CD4-positive, alpha-beta T cell treated with Interleukin-10 for 1 hour (primary cell): Measurements from ENCODE around the gene ADAP2.
"Not testable (repeated sequence)": the region's sequence is repeated elsewhere in the genome, so short reads cannot be mapped to it uniquely, and the experiment has no call there.

Source experiments
- DNase-seq: peaks from one replicate; pipeline ENCODE4 v3.0.0-alpha.2; 2020

The ADAP2 gene

DNA sequence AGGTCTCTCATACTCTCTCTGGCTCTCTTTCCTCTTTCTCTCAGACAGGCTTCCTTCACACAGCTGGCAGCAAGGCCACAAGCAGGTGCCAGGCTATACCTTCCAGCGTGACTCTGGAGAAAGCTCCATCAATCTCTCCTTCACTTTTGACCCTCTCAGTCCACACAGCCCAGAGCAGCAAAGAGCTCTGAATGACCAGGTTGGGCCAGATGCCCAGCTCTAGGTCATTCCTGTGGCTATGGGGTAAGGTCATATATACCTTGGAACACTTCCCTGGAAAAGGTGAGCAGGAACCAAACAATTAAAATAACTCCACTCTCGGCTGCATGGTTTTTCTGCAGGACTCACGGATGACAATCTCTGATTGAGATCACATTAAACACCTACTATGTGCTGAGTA is 8.8 kb downstream of the ADAP2 start:
- no peak for DNase-seq

DNA sequence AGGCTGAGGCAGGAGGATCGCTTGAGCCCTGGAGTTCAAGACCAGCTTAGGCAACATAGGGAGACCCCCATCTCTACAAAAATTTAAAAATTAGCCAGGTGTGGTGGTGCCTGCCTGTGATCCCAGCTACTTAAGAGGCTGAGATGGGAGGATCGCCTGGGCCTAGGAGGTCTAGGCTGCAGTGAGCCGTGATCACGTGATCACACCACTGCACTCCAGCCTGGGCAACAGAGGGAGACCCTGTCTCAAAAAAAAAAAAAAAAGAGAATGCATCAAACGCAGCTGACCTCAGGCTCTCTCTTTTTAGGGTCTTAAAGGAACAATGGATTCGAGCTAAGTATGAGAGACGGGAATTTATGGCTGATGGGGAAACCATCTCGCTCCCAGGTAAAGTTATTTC is 9.8 kb downstream of the ADAP2 start:
- not testable (repeated sequence) for DNase-seq

- DNase-seq, result no peak
Observed at GRCh38 chr17:30933966-30934365, 12.2 kb downstream of the ADAP2 start.

- no peak for DNase-seq
Observed at GRCh38 chr17:30939051-30939689, 17.4 kb downstream of the ADAP2 start.

DNA sequence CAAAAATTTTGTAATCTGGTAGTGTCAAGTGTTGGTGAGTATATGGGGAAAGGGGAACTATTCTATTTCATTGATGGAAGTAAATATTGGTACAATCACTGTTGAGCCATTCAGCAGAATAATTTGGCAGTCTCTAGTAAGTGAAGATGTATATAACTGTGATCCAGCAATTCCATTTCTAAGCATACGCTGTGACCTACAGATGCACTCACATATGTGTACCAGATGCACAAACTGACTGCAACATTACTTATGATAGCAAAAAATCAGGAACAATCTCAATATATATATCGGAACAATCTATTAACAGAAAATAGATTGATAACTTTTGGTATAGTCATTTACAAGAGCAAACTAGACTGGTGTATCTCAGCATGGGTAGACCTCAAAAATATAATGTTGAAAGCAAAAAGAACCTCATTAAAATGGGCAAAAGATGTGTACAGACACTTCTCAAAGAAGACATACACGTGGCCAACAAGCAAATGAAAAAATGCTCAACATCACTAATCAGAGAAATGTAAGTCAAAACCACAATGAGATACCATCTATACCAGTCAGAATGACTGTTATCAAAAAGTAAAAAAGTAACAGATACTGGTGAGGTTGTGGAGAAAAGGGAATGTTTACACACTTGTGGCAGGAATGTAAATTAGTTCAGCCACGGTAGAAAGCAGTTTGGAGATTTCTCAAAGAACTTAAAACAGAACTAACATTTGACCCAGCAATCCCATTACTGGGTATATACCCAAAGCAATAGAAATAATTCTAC is 20.7 kb downstream of the ADAP2 start:
- no peak for DNase-seq

- no peak for DNase-seq
Observed at GRCh38 chr17:30947796-30948195, 26.1 kb downstream of the ADAP2 start.

GRCh38 chr17:30950189-30950588 is 28.4 kb downstream of the ADAP2 start:
- no peak for DNase-seq

DNA sequence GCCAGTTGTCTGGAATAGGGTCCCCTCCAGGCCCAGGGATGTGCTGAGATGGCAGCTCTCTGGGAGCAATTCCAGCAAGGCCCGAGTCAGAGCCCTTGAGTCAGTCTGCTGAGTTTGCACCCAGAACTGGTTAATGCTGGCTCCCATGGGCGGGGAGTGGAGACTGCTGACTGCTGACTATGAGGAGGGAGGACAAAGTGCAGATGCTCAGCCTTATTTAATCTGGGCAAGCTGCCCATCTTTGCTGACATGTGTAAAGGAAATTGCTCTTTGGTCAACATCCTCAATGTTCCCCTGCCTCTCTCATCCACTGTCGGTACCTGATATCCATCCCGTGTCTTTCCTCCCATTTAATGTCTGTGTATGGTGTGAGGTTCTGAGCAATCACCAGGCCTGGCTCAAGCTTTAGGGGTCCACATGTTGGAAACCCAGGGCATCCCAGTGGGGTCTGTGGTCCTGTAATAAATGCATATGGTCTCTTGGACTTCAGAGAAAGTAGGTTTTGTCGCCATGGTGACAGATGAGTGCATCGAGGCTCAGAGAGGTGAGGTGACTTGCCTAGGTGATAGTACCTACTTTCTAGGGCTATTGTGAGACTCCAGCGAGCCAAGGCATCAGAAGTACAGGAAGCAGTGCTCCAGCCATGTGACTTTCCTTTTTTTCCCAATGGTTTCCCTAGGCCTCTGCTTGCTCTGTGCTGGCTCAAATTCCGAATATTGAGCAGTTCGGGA is 29.1 kb downstream of the ADAP2 start:
- no peak for DNase-seq

- no peak for DNase-seq
Observed at GRCh38 chr17:30952638-30953393, 31.1 kb downstream of the ADAP2 start.

DNA sequence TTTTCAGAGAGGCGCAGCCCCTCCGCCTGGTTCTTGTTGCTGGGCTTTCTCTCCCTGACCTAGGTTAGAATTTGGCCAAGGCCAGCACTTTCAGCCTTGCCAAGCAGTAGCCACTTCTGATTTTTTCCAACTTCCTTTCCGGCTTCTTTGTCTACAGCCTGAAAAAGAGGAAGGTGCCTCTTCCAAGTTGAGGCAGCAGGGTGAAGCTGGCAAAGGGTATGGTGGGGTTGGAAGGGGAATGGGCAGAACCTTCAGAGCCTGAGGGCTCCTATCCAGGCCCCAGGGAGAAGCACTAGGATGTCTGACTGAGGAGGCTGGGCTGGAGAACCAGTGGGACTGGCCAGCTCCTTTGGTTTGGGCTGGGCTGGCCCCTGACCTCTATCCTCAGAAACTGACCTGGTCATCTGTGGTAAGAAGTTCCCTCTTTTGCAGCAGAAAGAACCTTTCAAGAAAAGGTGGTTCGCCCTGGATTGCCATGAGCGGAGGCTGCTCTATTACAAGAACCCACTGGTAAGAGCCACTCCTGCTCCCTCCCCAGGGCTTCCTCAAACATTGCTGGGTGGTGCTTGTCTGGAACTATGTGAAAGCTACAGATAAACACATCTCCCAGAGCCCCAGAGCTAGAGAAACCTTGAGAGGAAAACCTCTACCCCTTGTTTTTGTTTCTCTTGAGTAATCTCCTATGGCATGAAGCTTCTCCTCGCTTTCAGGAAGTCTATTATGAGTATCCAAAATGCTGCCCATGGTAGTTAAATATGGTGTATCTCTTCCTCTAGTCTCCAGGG is 32.5 kb downstream of the ADAP2 start:
- DNase-seq, result no peak

GRCh38 chr17:30956764-30957374 is 35.1 kb downstream of the ADAP2 start:
- no peak for DNase-seq

- DNase-seq, result no peak
Observed at GRCh38 chr17:30957741-30958140, 36.0 kb downstream of the ADAP2 start.

DNA sequence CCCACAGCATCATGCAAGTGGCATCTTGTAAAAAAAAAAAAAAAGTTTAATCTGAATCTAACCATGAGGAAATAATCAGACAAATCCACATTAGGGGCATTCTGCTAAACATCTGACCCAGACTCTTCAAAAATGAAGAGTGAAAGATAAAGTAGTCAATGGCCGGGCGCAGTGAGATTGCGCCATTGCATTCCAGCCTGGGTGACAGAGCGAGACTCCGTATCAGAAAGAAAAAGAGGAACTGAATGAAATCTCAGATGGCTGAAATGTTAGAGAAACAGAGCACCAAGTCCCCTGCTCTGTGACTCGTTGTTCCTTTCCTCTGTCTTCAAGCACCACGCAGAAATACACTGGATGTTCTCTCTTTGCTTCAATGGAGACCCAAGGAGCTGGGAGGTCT is 36.4 kb downstream of the ADAP2 start:
- no peak for DNase-seq

GRCh38 chr17:30961209-30962188 is 39.8 kb downstream of the ADAP2 start:
- no peak for DNase-seq

DNA sequence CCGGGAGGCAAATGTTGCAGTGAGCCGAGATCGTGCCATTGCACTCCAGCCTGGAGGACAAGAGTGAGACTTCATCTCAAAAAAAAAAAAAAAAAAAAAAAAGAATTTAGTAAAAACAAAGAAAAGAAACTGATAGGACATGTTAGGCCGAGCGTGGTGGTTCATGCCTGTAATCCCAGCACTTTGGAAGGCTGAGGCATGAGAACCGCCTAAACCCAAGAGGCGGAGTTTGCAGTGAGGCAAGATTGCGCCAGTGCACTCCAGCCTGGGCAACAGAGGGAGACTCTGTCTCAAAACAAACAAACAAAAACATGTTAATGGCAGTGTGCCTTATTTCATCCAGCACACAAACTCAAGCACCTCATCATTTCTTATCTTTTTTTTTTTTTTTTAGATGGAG is 42.6 kb downstream of the ADAP2 start:
- not testable (repeated sequence) for DNase-seq

DNA sequence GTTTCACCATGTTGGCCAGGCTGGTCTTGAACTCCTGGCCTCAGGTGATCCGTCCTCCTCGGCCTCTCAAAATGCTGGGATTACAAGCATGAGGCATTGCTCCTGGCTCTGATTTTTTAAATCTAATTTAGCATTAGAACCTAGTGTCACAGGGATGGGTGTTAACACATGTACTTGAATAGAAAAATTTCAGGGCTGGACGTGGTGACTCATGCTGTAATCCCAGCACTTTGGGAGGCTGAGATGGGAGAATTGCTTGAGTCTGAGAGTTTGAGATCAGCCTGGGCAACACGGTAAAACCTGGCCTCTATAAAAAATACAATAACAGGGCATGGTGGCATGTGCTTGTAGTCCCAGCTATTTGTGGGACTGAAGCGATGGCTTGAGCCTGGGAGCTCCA is 43.1 kb downstream of the ADAP2 start:
- DNase-seq, result no peak

GRCh38 chr17:30965686-30966085 is 43.9 kb downstream of the ADAP2 start:
- no peak for DNase-seq

- DNase-seq, result not testable (repeated sequence)
Observed at GRCh38 chr17:30967911-30968310, 46.2 kb downstream of the ADAP2 start.

GRCh38 chr17:30969989-30970830 is 48.5 kb downstream of the ADAP2 start:
- DNase-seq, result no peak
